HUES48 (cell line): ENCODE data around the gene TBL1X.
"Not testable (repeated sequence)": the region's sequence is repeated elsewhere in the genome, so short reads cannot be mapped to it uniquely, and the experiment has no call there.

ENCODE experiments used
- H3K27ac ChIP-seq: one replicate; pipeline ENCODE4 v1.7.0; 2013; ENCODE audit warnings: low read depth, low read length, inconsistent platforms
- H3K27me3 ChIP-seq: 2 replicates; pipeline ENCODE4 v1.6.1; 2013; ENCODE audit warnings: mild to moderate bottlenecking, low read length; ENCODE audit not compliant: control insufficient read depth, insufficient read depth
- H3K36me3 ChIP-seq: 2 replicates; pipeline ENCODE4 v1.6.1; 2013; ENCODE audit warnings: low read length; ENCODE audit not compliant: control insufficient read depth, insufficient read depth
- H3K4me1 ChIP-seq: 2 replicates; pipeline ENCODE4 v1.6.1; 2013; ENCODE audit warnings: mild to moderate bottlenecking, low read length; ENCODE audit not compliant: control insufficient read depth, insufficient read depth
- H3K4me3 ChIP-seq: 2 replicates; pipeline ENCODE4 v1.5.1; 2013; ENCODE audit warnings: mild to moderate bottlenecking, low read depth, low read length
- H3K9ac ChIP-seq: 2 replicates; pipeline ENCODE4 v1.6.1; 2013; ENCODE audit warnings: mild to moderate bottlenecking, low read depth, low read length, moderate library complexity
- H3K9me3 ChIP-seq: 2 replicates; pipeline ENCODE4 v1.6.1; 2013; ENCODE audit warnings: low read length; ENCODE audit not compliant: control insufficient read depth, insufficient read depth

The TBL1X gene

DNA sequence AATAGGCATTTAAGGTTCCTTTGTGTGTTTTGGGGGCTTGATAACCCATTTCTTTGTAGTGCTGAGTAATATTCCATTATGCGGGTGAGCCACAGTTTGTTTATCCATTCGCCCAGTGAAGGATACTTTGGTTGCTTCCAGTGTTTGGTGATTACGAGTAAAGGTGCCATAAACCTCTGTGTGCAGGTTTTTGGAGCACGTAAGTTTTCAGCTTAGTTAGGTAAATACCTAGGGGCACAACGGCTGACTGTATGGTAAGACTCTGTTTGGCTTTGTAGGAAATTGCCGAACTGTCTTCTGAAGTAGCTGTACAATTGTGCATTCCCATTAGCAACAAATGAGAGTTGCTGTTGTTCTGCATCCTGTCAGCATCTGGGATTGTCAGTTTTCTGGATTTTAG is 3.8 kb upstream of the TBL1X start:
- Histone ChIP-seq H3K4me3 (no peak overlapping the region), H3K9ac (no peak overlapping the region), H3K9me3 (no peaks in the 10 kb centered on the region), H3K27me3 (no peaks in the 10 kb centered on the region), H3K27ac (no peak overlapping the region), H3K4me1 (peaks cover 22% of the 10 kb centered on the region), H3K36me3 (no peaks in the 10 kb centered on the region)

DNA sequence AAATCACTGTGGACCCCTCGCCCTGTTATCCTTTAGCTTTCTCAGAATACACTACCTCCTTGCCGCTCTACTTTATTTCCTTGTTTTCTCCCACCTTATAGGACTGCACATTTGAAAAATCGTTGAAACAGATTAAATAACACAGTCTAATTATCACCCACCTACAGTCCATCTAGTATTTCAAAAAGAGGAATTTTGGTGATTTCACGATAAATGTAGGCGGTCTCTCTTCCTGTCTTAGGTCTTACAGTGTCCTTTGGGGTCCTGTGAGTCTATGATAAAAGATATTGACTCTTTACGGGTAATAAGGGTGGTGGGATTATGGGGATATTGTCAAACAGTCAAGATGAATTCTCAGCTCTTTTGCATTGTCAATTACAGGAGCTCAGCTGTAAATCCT is 2.4 kb upstream of the TBL1X start:
- peak overlapping the region; percentile 22; the same call in 1 of the 2 replicates for H3K9ac ChIP-seq

DNA sequence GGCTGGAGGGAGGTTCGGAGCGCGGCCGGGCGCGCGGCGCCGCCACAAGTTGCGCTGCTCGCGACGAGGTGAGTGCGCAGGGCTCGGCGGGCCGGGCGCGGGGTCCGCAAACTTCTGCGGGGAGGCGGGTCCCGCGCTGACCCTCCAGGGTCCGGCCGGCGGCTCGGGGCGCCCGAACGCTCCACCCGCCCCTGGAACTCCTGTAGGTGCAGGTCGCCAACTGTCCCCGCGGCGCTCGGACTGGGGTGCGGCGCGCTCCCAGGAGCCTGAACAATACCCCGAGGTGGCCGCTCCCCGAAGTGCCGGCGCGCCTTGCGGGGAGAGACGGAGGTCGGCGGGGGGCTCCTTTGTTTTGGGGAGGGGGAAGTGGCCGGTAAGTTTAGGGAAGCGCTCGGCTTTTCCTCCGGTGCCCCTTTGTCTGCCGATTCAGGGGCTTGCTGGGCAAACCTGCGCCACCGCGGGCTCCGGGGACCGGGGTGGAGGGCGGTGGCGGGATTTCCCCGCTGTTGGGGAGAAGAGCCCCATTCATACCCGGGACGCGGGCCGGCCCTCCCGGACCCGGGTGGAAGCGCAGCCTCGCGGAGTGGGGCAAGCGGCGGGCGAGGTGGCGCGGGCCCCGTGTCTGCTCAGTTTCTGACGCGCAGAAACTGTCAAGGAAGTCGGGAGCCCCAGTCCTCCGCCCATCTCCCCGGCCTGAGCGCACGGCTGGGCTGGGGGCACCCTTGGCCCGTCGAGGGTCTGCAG is 694 bp downstream of the TBL1X start:
- Histone ChIP-seq H3K4me3 (peak overlapping the region; percentile 74), H3K27me3 (peaks cover 15% of the 10 kb centered on the region), H3K9ac (peak overlapping the region; percentile 58; the same call in 1 of the 2 replicates), H3K27ac (peak overlapping the region; percentile 32), H3K4me1 (peaks cover 44% of the 10 kb centered on the region), H3K9me3 (no peaks in the 10 kb centered on the region), H3K36me3 (peaks cover 5% of the 10 kb centered on the region; the same call in 1 of the 2 replicates)

More for the DNA sequence above, 2.4 kb upstream of the TBL1X start:
- peaks cover 13% of the 10 kb centered on the region for H3K27me3 ChIP-seq
- no peak overlapping the region for H3K4me3 ChIP-seq
- H3K36me3 ChIP-seq, result no peaks in the 10 kb centered on the region
- H3K9me3 ChIP-seq, result no peaks in the 10 kb centered on the region
- peaks cover 34% of the 10 kb centered on the region for H3K4me1 ChIP-seq
- peak overlapping the region; percentile 13 for H3K27ac ChIP-seq

DNA sequence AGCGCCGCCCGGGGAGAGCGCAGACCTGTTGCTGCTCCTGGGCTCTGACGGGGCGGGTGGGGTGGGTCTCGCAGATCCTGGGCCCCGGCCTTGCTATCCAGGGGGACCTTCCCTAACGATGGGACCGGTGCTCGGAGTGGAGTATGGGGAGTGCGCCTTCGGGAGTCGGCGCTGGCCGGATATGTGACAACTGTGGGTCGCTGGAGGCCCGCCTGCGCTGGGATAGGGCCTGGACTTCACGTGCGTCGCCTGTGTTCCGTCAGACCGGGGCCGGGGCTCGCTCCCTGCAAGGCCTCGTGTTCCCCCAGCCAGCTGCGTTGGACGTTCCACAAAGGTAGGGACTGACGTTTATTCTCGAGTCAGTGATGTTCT is 1.3 kb downstream of the TBL1X start:
- Histone ChIP-seq H3K4me3 (peak overlapping the region; percentile 74), H3K4me1 (peaks cover 41% of the 10 kb centered on the region), H3K9ac (peak overlapping the region; percentile 58; the same call in 1 of the 2 replicates), H3K27ac (no peak overlapping the region), H3K27me3 (peaks cover 15% of the 10 kb centered on the region), H3K36me3 (peaks cover 8% of the 10 kb centered on the region; the same call in 1 of the 2 replicates), H3K9me3 (no peaks in the 10 kb centered on the region)

DNA sequence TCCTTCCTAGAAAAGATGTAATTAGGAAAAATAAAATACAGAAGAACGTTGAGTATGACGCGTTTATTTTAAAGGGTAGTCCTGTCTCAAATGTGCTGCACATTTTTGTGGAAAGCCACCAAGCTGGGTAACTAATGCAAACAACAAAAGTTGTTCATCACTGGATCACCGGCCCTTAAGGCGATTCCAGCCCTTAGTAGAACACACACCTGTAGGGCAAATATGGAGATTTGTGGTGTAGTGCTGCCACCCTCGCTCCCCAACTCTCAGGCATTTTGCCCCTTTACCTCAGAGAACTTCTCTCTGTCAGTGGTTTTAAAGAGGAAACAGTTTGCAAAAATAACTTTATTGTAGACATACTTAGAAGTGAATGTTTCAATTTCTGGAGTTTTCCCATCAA is 1.9 kb downstream of the TBL1X start:
- H3K9me3 ChIP-seq, result no peaks in the 10 kb centered on the region
- H3K4me3 ChIP-seq, result peak overlapping the region; percentile 74
- H3K27ac ChIP-seq, result no peak overlapping the region
- H3K36me3 ChIP-seq, result peaks cover 10% of the 10 kb centered on the region; the same call in 1 of the 2 replicates
- peaks cover 41% of the 10 kb centered on the region for H3K4me1 ChIP-seq
- no peak overlapping the region for H3K9ac ChIP-seq
- peaks cover 15% of the 10 kb centered on the region for H3K27me3 ChIP-seq

GRCh38 chrX:9467146-9467545 is 2.3 kb downstream of the TBL1X start:
- H3K36me3 ChIP-seq, result peaks cover 10% of the 10 kb centered on the region; the same call in 1 of the 2 replicates
- no peak overlapping the region for H3K27ac ChIP-seq
- no peak overlapping the region for H3K9ac ChIP-seq
- H3K27me3 ChIP-seq, result peaks cover 15% of the 10 kb centered on the region
- peak overlapping the region; percentile 74 for H3K4me3 ChIP-seq
- no peaks in the 10 kb centered on the region for H3K9me3 ChIP-seq
- peaks cover 38% of the 10 kb centered on the region for H3K4me1 ChIP-seq

GRCh38 chrX:9467751-9468150 is 2.9 kb downstream of the TBL1X start:
- Histone ChIP-seq H3K9me3 (no peaks in the 10 kb centered on the region), H3K4me1 (peaks cover 32% of the 10 kb centered on the region), H3K27ac (no peak overlapping the region), H3K36me3 (peaks cover 10% of the 10 kb centered on the region; the same call in 1 of the 2 replicates), H3K4me3 (peak overlapping the region; percentile 74; the same call in 1 of the 2 replicates), H3K9ac (no peak overlapping the region), H3K27me3 (peaks cover 15% of the 10 kb centered on the region)

DNA sequence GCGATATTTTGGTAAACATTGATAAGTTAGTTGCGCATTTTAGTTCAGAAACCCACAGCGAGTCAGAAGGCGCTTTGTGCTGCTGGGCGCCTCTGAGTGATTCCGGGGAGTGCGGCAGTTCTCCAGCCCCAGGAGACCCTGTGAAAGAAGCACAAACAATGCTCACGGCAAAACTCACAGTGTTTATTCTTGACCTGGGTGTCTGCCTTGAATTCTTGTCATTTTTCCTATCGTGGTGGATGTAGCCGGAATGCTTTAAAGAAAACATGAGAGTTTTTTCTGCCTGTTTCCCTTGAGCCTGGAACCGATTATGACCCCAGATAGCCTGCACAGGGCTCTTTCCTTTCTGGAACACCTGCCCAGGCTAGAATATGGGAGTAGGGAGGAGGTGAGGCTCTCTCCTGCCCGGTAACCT is 6.7 kb downstream of the TBL1X start:
- peaks cover 10% of the 10 kb centered on the region; the same call in 1 of the 2 replicates for H3K36me3 ChIP-seq
- H3K4me1 ChIP-seq, result peaks cover 21% of the 10 kb centered on the region
- no peak overlapping the region for H3K27ac ChIP-seq

DNA sequence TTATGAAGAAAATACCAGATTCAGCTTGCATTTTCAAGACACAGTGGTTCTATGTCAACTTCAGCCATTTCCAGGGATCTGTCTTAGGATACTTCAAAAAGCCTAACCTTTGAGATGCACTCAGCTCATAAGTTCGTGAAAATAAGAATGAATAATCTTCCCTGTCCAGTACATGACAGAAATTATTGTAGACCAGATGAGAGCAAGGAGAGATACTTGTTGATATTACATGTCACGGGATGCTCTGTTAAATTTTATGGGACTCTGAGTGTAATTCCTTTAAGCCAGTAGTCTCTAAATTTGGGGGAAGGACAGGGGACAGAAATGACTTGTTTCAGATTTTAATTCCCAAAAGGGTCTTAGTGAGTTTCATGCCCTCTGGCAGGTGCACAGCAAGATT is 8.8 kb downstream of the TBL1X start:
- H3K4me1 ChIP-seq, result peaks cover 13% of the 10 kb centered on the region
- no peak overlapping the region for H3K4me3 ChIP-seq
- H3K9ac ChIP-seq, result no peak overlapping the region

More for the DNA sequence above, 6.7 kb downstream of the TBL1X start:
- Histone ChIP-seq H3K9ac (no peak overlapping the region), H3K4me3 (no peak overlapping the region), H3K27me3 (peaks cover 11% of the 10 kb centered on the region), H3K9me3 (no peaks in the 10 kb centered on the region)

DNA sequence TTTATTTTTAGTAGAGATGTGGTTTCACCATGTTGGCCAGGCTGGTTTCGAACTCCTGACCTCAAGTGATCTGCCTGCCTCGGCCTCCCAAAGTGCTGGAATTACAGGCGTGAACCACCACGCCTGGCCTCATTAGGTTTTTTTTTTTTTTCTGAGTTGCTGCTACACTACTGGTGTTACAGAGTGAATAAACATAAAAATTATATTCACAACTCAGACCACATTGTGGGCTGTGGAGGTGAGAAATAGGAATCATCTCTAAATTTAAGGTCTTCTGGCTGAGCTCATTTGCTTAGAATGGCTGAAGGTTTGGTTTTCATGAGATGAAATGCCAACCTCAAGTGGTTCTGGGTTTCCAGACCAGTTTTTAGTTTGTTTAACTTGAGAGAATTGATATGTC is 10.6 kb downstream of the TBL1X start:
- H3K9ac ChIP-seq, H3K27ac ChIP-seq, H3K4me3 ChIP-seq, H3K36me3 ChIP-seq, H3K9me3 ChIP-seq, H3K27me3 ChIP-seq: not testable (repeated sequence)
- peaks cover 13% of the 10 kb centered on the region for H3K4me1 ChIP-seq

More for the DNA sequence above, 8.8 kb downstream of the TBL1X start:
- Histone ChIP-seq H3K9me3 (no peaks in the 10 kb centered on the region), H3K36me3 (peaks cover 10% of the 10 kb centered on the region; the same call in 1 of the 2 replicates), H3K27ac (no peak overlapping the region), H3K27me3 (no peaks in the 10 kb centered on the region)

- Histone ChIP-seq H3K9me3 (no peaks in the 10 kb centered on the region; the same call in 1 of the 2 replicates), H3K27me3 (no peaks in the 10 kb centered on the region), H3K4me1 (peaks cover 13% of the 10 kb centered on the region), H3K9ac (no peak overlapping the region), H3K36me3 (0 out of 2 replicates have a peak, but pooled peaks cover 3% of the 10 kb centered on the region), H3K4me3 (no peak overlapping the region), H3K27ac (no peak overlapping the region)
These were observed 11.1 kb downstream of the TBL1X start for GRCh38 chrX:9475984-9476383.
